Measurements from ENCODE around the gene ARHGEF10L.
A peak's percentile ranks its signal among the peaks of the same experiment; 100 is the strongest.

Gene ARHGEF10L

GRCh38 chr1:17609529-17609928, 70.0 kb downstream of the ARHGEF10L start:
- H3K4me3 ChIP-seq: no peak overlapping the region
- TF ChIP-seq CTCF (IDR thresholded peaks at IDR 0.05): no peak
- peak overlapping the region; percentile 33 to 49 for H3K27ac ChIP-seq
- no peak for DNase-seq (ENCODE audit: low spot score)

- TF ChIP-seq CTCF (IDR thresholded peaks at IDR 0.05): no peak
- H3K27ac ChIP-seq: peak overlapping the region; percentile 33 to 49
Measured at GRCh38 chr1:17610085-17610484, 70.6 kb downstream of the ARHGEF10L start.

GRCh38 chr1:17610713-17611112, 71.2 kb downstream of the ARHGEF10L start:
- DNase-seq (ENCODE audit: low spot score): no peak
- Histone ChIP-seq H3K27ac (peak overlapping the region; percentile 4 to 33), H3K4me3 (no peak overlapping the region)
- TF ChIP-seq CTCF (IDR thresholded peaks at IDR 0.05): no peak

More at GRCh38 chr1:17610085-17610484, 70.6 kb downstream of the ARHGEF10L start:
- no peak overlapping the region for H3K4me3 ChIP-seq
- DNase-seq (ENCODE audit: low spot score): no peak

GRCh38 chr1:17611991-17612390, 72.5 kb downstream of the ARHGEF10L start:
- no peak for TF ChIP-seq CTCF (IDR thresholded peaks at IDR 0.05)
- Histone ChIP-seq H3K27ac (peak overlapping the region in 1 of 2 donors; percentile 60), H3K4me3 (no peak overlapping the region)
- DNase-seq (ENCODE audit: low spot score): no peak

- DNase-seq (ENCODE audit: low spot score): no peak
- Histone ChIP-seq H3K4me3 (no peak overlapping the region), H3K27ac (peak overlapping the region in 1 of 2 donors; percentile 60)
- no peak for TF ChIP-seq CTCF (IDR thresholded peaks at IDR 0.05)
Measured at GRCh38 chr1:17612831-17613230, 73.3 kb downstream of the ARHGEF10L start.

- Histone ChIP-seq H3K4me3 (no peak overlapping the region), H3K27ac (peak overlapping the region; percentile 98)
- no peak for DNase-seq (ENCODE audit: low spot score)
- no peak for TF ChIP-seq CTCF (IDR thresholded peaks at IDR 0.05)
Measured at GRCh38 chr1:17614586-17614985, 75.1 kb downstream of the ARHGEF10L start.

GRCh38 chr1:17615157-17615556, 75.7 kb downstream of the ARHGEF10L start:
- TF ChIP-seq CTCF (IDR thresholded peaks at IDR 0.05): no peak
- no peak for DNase-seq (ENCODE audit: low spot score)
- peak overlapping the region; percentile 98 for H3K27ac ChIP-seq
- no peak overlapping the region for H3K4me3 ChIP-seq

Data from coronary artery (tissue), 2 donors.